Activated CD8-positive, alpha-beta memory T cell treated with anti-CD3 and anti-CD28 coated beads, Interleukin-2, amount 10 ng/mL, durations not matched to agents 7 days and 5 days (primary cell): ENCODE data around the gene POLR3B. TPM values are rescaled to one million over a fixed set of nuclear protein-coding genes. Genes with fewer than 3 reads are reported as not detected.

Experiments
- ATAC-seq: fragments of 150-1000 bp; cut with Tn5 transposase; one replicate; pipeline ENCODE4 v1.10.0; 2021; ENCODE audit warnings: moderate library complexity
- CTCF ChIA-PET: fragments of 350-600 bp; sonication (Branson Sonifier 250); formaldehyde crosslinking; loops from one replicate; lab custom pipeline; 2021; ENCODE audit warnings: antibody characterized with exemption; lab: Charles Lee
- DNase-seq: peaks from one replicate; pipeline ENCODE4 v3.0.0-alpha.2; 2020
- H3K27ac Mint-ChIP-seq: one replicate; pipeline ENCODE4 v1.8.0; 2021; ENCODE audit warnings: mild to moderate bottlenecking, mixed read lengths
- H3K27me3 Mint-ChIP-seq: one replicate; pipeline ENCODE4 v1.8.0; 2021; ENCODE audit warnings: mixed read lengths
- H3K36me3 Mint-ChIP-seq: one replicate; pipeline ENCODE4 v1.8.0; 2021; ENCODE audit warnings: mild to moderate bottlenecking, mixed read lengths
- H3K4me1 Mint-ChIP-seq: one replicate; pipeline ENCODE4 v1.8.0; 2021; ENCODE audit warnings: mixed read lengths
- H3K4me3 Mint-ChIP-seq: one replicate; pipeline ENCODE4 v1.8.0; 2021; ENCODE audit warnings: mild to moderate bottlenecking, moderate library complexity, mixed read lengths
- H3K9me3 Mint-ChIP-seq: one replicate; pipeline ENCODE4 v1.8.0; 2022; ENCODE audit warnings: low read depth, mixed read lengths
- total RNA-seq, 2 experiments: library from RNA; stranded (reverse); gene quantifications; one replicate each; pipeline ENCODE4 v1.2.3, GENCODE V29; 2021

The POLR3B gene
- total RNA-seq, 2 experiments from 2014 or later = 3.7 to 6.3 TPM

DNA sequence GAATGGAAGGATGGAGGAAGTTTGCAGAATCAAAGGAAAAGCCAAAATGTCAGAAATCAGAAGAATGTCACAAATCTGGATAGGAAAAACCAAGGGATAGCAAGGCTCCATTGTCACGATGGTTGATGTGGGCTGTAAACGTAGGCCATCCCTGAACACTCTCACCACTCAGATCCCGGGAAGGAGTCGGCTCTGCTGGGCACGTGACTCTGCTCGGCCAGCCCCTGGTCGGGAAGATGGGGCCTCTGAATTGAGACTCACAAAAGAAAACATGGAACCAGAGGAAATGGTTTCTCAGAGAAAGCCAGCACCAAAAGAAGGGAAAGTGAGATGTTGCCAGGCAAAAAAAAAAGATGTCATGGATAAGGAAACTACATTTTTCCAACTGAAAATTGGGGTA is 28.8 kb upstream of the POLR3B start:
- no peaks in the 10 kb centered on the region for H3K27me3 Mint-ChIP-seq
- DNase-seq (no peak), ATAC-seq (no peak)
- no peaks in the 10 kb centered on the region for H3K36me3 Mint-ChIP-seq
- no peaks in the 10 kb centered on the region for H3K9me3 Mint-ChIP-seq
- H3K4me3 Mint-ChIP-seq = no peak overlapping the region
- CTCF ChIA-PET = no interaction called here
- H3K4me1 Mint-ChIP-seq = peaks cover 1% of the 10 kb centered on the region
- H3K27ac Mint-ChIP-seq = no peak overlapping the region

GRCh38 chr12:106329231-106329982 is 28.1 kb upstream of the POLR3B start:
- ATAC-seq (no peak), DNase-seq (no peak)
- Mint-ChIP-seq H3K27me3 (no peaks in the 10 kb centered on the region), H3K9me3 (no peaks in the 10 kb centered on the region), H3K36me3 (no peaks in the 10 kb centered on the region), H3K27ac (no peak overlapping the region), H3K4me1 (peaks cover 4% of the 10 kb centered on the region), H3K4me3 (no peak overlapping the region)
- CTCF ChIA-PET = no interaction called here

DNA sequence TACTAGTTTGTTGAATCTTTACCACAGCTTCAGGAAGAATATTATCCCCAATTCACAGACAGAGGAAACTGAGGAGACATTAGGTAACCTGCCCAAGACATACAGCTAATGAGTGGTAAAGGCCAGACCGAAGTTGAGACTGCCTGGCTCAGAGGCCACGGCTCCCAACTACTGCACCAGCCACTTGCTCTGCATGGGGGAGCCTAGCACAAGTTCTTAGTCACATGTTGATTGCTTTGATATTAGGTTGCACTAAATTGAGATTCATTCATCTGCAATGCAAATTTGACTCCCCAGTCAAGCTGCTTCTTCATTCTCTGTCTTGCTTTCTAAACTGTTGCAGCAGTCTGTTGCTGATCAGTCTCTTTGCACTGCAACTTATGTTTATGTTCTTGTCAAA is 25.9 kb upstream of the POLR3B start:
- no peak for ATAC-seq
- no peaks in the 10 kb centered on the region for H3K27me3 Mint-ChIP-seq
- no peak overlapping the region for H3K4me3 Mint-ChIP-seq
- no peaks in the 10 kb centered on the region for H3K36me3 Mint-ChIP-seq
- CTCF ChIA-PET = no interaction called here
- no peaks in the 10 kb centered on the region for H3K9me3 Mint-ChIP-seq
- H3K4me1 Mint-ChIP-seq = peaks cover 4% of the 10 kb centered on the region
- DNase-seq = no peak
- H3K27ac Mint-ChIP-seq = no peak overlapping the region

DNA sequence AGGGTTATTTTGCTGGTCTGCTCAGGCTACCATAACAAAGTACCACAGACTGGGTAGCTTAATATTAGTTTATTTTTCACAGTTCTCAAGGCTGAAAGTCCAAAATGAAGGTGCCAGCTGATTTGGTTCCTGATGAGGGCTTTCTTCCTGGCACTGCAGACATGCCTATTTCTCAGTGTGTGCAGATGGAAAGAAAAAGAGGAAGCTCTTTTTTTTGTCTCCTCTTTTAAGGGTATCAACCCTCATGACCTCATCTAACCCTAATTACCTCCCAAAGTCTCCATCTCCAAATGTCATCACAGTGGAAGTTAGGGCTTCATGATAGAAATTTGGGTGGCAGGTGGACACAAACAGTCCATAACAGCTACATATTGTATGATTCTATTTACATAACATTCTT is 25.0 kb upstream of the POLR3B start:
- CTCF ChIA-PET = interaction anchor here (1.4 kb wide), 1 partner anchor 26 kb away, joined by 3 read pairs; no protein-coding TSS in a partner anchor
- ATAC-seq = no peak

GRCh38 chr12:106333010-106333409 is 24.5 kb upstream of the POLR3B start:
- Mint-ChIP-seq H3K27me3 (no peaks in the 10 kb centered on the region), H3K4me3 (no peak overlapping the region), H3K9me3 (no peaks in the 10 kb centered on the region), H3K4me1 (peaks cover 4% of the 10 kb centered on the region), H3K27ac (no peak overlapping the region), H3K36me3 (no peaks in the 10 kb centered on the region)
- no peak for ATAC-seq
- CTCF ChIA-PET = interaction anchor here (1.4 kb wide), 1 partner anchor 25 kb away, joined by 3 read pairs; no protein-coding TSS in a partner anchor
- no peak for DNase-seq

More for the DNA sequence above, 25.0 kb upstream of the POLR3B start:
- Mint-ChIP-seq H3K4me3 (no peak overlapping the region), H3K27ac (no peak overlapping the region), H3K27me3 (no peaks in the 10 kb centered on the region), H3K4me1 (peaks cover 4% of the 10 kb centered on the region), H3K36me3 (no peaks in the 10 kb centered on the region), H3K9me3 (no peaks in the 10 kb centered on the region)
- DNase-seq = no peak

DNA sequence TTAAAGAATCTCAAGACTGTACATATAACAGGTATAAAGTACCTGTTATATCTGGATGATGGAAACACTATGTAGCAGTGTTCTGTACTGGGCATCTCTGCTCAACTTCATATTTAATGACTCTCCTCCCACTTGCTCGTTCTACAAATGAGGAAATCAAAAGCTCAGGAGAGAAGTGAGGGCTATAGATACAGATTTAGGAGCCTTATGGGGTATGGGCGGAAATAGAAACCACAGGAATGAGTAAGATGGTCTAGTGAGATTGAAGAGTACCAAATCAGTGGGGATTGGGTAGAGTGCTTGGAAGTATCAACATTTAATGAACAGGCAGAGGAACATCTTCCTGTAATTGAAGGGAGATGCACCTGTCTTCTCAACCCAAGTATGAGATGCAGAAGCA is 23.8 kb upstream of the POLR3B start:
- no peak for ATAC-seq
- Mint-ChIP-seq H3K4me3 (no peak overlapping the region), H3K36me3 (no peaks in the 10 kb centered on the region), H3K27me3 (no peaks in the 10 kb centered on the region), H3K4me1 (peaks cover 4% of the 10 kb centered on the region), H3K9me3 (no peaks in the 10 kb centered on the region), H3K27ac (no peak overlapping the region)
- CTCF ChIA-PET = no interaction called here
- DNase-seq = no peak

- Mint-ChIP-seq H3K27ac (no peak overlapping the region), H3K4me3 (no peak overlapping the region), H3K9me3 (no peaks in the 10 kb centered on the region), H3K4me1 (no peaks in the 10 kb centered on the region), H3K27me3 (no peaks in the 10 kb centered on the region), H3K36me3 (no peaks in the 10 kb centered on the region)
- CTCF ChIA-PET = no interaction called here
- no peak for ATAC-seq
- no peak for DNase-seq
Measured at GRCh38 chr12:106341086-106341877, 16.3 kb upstream of the POLR3B start.

DNA sequence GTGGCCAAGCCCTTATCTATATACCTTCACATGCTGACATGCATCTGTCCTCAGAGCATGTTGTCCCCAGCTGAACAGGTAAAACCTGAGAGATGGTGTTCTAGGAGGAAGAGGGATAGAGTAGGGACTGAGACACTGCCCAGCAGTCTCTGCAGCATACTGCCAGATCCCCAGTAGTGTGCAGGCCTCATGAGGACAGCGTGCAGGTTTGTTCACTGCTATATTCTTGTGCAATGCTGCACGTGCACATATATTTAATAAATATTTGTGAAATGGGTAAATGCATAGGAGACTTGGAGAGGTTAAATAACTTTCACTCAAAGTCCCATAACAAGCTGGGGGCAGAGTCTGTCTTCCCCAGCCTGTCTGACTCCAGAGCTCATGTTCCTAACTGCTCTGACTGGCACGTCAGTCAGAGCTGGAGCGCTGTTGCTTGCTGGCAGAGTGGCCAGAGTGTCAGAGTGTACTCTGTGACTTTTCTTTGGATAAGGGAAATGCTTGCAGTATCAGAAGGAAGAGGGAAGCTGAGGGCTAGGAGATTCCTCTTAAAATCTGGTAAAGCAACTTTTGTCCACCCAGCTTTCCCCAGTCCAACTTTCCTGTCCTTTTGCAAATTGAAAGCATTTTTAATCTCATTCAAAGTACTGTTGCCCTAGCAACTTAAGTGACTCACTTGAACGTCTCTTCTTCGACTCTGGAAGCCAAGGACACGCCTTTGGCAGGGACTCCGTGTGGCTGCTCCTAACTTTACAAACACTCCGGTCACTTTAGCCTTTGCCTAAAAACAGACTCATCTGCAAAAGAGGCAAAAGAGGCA is 14.9 kb upstream of the POLR3B start:
- H3K27ac Mint-ChIP-seq = no peak overlapping the region
- CTCF ChIA-PET = interaction anchor here (1.0 kb wide), 1 partner anchor 15 kb away, joined by 3 read pairs; the partner anchor contains the start of gene POLR3B
- no peak overlapping the region for H3K4me3 Mint-ChIP-seq

GRCh38 chr12:106343214-106343528 is 14.4 kb upstream of the POLR3B start:
- H3K9me3 Mint-ChIP-seq = no peaks in the 10 kb centered on the region
- no peaks in the 10 kb centered on the region for H3K36me3 Mint-ChIP-seq
- ATAC-seq = no peak
- H3K4me3 Mint-ChIP-seq = no peak overlapping the region
- CTCF ChIA-PET = interaction anchor here (1.0 to 1.4 kb wide), 2 partner anchors 15 to 119 kb away, joined by 3 read pairs; partner anchors contain the start of gene POLR3B
- DNase-seq = no peak
- no peaks in the 10 kb centered on the region for H3K27me3 Mint-ChIP-seq
- no peaks in the 10 kb centered on the region for H3K4me1 Mint-ChIP-seq
- no peak overlapping the region for H3K27ac Mint-ChIP-seq

More for the DNA sequence above, 14.9 kb upstream of the POLR3B start:
- no peaks in the 10 kb centered on the region for H3K27me3 Mint-ChIP-seq
- DNase-seq (no peak), ATAC-seq (no peak)
- no peaks in the 10 kb centered on the region for H3K4me1 Mint-ChIP-seq
- H3K36me3 Mint-ChIP-seq = no peaks in the 10 kb centered on the region
- H3K9me3 Mint-ChIP-seq = no peaks in the 10 kb centered on the region

- H3K4me1 Mint-ChIP-seq = no peaks in the 10 kb centered on the region
- no peaks in the 10 kb centered on the region for H3K27me3 Mint-ChIP-seq
- CTCF ChIA-PET = interaction anchor here (1.4 kb wide), 1 partner anchor 120 kb away, joined by 3 read pairs; no protein-coding TSS in a partner anchor
- no peaks in the 10 kb centered on the region for H3K36me3 Mint-ChIP-seq
- DNase-seq (no peak), ATAC-seq (no peak)
- no peaks in the 10 kb centered on the region for H3K9me3 Mint-ChIP-seq
- H3K27ac Mint-ChIP-seq = no peak overlapping the region
- H3K4me3 Mint-ChIP-seq = no peak overlapping the region
Measured at GRCh38 chr12:106344131-106344530, 13.4 kb upstream of the POLR3B start.

DNA sequence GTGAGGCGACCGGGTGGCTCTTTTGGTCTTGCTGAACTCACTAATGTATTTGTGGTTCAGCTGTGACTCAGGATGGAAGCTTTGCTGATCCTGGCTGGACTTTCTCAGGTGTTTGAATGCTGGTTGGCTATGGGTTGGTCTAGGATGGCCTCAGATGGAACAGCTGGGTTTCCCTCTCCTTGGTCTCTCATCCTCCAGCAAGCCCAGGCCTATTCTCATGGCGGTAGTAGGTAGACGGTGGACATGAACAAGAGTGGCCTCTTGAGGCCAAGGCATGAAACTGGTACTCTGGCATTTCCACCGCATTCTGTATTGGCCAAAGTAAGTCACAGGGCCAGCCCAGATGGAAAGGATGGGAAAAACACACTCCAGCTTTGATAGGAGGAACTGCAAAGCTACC is 11.8 kb upstream of the POLR3B start:
- H3K9me3 Mint-ChIP-seq = no peaks in the 10 kb centered on the region
- no peak overlapping the region for H3K27ac Mint-ChIP-seq
- DNase-seq (no peak), ATAC-seq (no peak)
- H3K36me3 Mint-ChIP-seq = no peaks in the 10 kb centered on the region
- no peak overlapping the region for H3K4me3 Mint-ChIP-seq
- H3K27me3 Mint-ChIP-seq = peaks cover 3% of the 10 kb centered on the region
- CTCF ChIA-PET = no interaction called here
- no peaks in the 10 kb centered on the region for H3K4me1 Mint-ChIP-seq

DNA sequence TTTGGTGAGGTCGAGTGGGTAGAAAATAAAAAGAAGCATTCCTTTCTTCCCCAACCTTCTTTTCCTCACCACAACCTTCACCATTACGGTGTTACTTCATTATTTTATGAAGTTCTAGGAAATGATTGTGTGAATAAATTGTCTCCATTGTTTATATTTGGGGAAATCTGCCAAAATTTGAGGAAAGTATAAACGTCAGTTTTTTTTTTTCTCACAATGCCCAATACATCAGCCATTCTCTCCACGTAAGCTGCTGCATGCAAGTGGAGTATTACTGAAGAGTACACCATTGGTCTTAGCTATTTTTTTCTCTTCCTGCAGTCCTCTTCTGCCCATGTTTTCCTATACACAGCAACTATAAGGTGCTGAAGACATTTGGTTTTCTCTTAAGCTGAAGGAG is 9.1 kb upstream of the POLR3B start:
- CTCF ChIA-PET = interaction anchor here (1.3 kb wide), 1 partner anchor 9 kb away, joined by 5 read pairs; the partner anchor contains the start of gene POLR3B
- Mint-ChIP-seq H3K27ac (no peak overlapping the region), H3K9me3 (no peaks in the 10 kb centered on the region), H3K4me3 (no peak overlapping the region), H3K27me3 (peaks cover 6% of the 10 kb centered on the region), H3K4me1 (no peaks in the 10 kb centered on the region), H3K36me3 (no peaks in the 10 kb centered on the region)
- DNase-seq = no peak
- no peak for ATAC-seq

DNA sequence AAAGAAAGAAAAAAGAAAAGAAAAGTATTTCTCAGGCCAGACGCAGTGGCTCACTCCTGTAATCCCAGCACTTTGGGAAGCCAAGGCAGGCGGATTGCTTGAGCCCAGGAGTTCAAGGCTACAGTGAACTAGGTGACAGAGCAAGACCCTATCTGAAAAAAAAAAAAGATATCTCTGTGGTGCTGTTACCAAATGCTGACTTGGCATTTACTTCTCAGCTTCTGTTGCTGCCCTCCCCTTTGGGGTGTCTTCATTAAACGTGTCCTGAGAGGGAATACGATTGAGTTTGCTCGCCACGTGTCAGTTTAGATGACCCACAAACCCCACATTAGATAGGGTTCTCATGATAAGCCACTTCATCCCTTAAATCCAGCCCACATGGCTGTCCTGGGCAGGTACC is 4.4 kb upstream of the POLR3B start:
- Mint-ChIP-seq H3K4me1 (peaks cover 7% of the 10 kb centered on the region), H3K27me3 (peaks cover 6% of the 10 kb centered on the region), H3K27ac (no peak overlapping the region), H3K4me3 (no peak overlapping the region), H3K9me3 (no peaks in the 10 kb centered on the region), H3K36me3 (no peaks in the 10 kb centered on the region)
- no peak for ATAC-seq
- CTCF ChIA-PET = no interaction called here
- DNase-seq = no peak
